ENCODE measurements around the gene EIF4E3.

Gene EIF4E3

GRCh38 chr3:71710906-71711494 is 14.2 kb downstream of the EIF4E3 start:
- DNase-seq (ENCODE audit: low read depth), result peak; percentile 61
- no peak overlapping the region for H3K4me3 ChIP-seq (ENCODE audit: low read length)
- peak; percentile 70 for TF ChIP-seq CTCF (conservative IDR thresholded peaks at IDR 0.05; ENCODE audit: low read length)

- DNase-seq (ENCODE audit: low read depth), result no peak
- TF ChIP-seq CTCF (conservative IDR thresholded peaks at IDR 0.05; ENCODE audit: low read length), result no peak
- H3K4me3 ChIP-seq (ENCODE audit: low read length), result no peak overlapping the region
These were observed 15.2 kb downstream of the EIF4E3 start for GRCh38 chr3:71709908-71710511.

GRCh38 chr3:71708476-71709105 is 16.6 kb downstream of the EIF4E3 start:
- TF ChIP-seq CTCF (conservative IDR thresholded peaks at IDR 0.05; ENCODE audit: low read length), result no peak
- no peak for DNase-seq (ENCODE audit: low read depth)
- no peak overlapping the region for H3K4me3 ChIP-seq (ENCODE audit: low read length)

- TF ChIP-seq CTCF (conservative IDR thresholded peaks at IDR 0.05; ENCODE audit: low read length), result no peak
- no peak overlapping the region for H3K4me3 ChIP-seq (ENCODE audit: low read length)
- no peak for DNase-seq (ENCODE audit: low read depth)
These were observed 17.6 kb downstream of the EIF4E3 start for GRCh38 chr3:71707595-71707994.

GRCh38 chr3:71705681-71706080 is 19.5 kb downstream of the EIF4E3 start:
- no peak for DNase-seq (ENCODE audit: low read depth)
- H3K4me3 ChIP-seq (ENCODE audit: low read length), result no peak overlapping the region
- TF ChIP-seq CTCF (conservative IDR thresholded peaks at IDR 0.05; ENCODE audit: low read length), result no peak

GRCh38 chr3:71704915-71705314 is 20.3 kb downstream of the EIF4E3 start:
- H3K4me3 ChIP-seq (ENCODE audit: low read length), result no peak overlapping the region
- no peak for TF ChIP-seq CTCF (conservative IDR thresholded peaks at IDR 0.05; ENCODE audit: low read length)
- no peak for DNase-seq (ENCODE audit: low read depth)

- DNase-seq (ENCODE audit: low read depth), result peak; percentile 55
- no peak for TF ChIP-seq CTCF (conservative IDR thresholded peaks at IDR 0.05; ENCODE audit: low read length)
- no peak overlapping the region for H3K4me3 ChIP-seq (ENCODE audit: low read length)
These were observed 21.4 kb downstream of the EIF4E3 start for GRCh38 chr3:71703797-71704196.

Data from AG10803 (cell line).